Measurements from ENCODE around the gene MAGED2.
"Not testable (repeated sequence)": the region's sequence is repeated elsewhere in the genome, so short reads cannot be mapped to it uniquely, and the experiment has no call there.

MAGED2 gene

DNA sequence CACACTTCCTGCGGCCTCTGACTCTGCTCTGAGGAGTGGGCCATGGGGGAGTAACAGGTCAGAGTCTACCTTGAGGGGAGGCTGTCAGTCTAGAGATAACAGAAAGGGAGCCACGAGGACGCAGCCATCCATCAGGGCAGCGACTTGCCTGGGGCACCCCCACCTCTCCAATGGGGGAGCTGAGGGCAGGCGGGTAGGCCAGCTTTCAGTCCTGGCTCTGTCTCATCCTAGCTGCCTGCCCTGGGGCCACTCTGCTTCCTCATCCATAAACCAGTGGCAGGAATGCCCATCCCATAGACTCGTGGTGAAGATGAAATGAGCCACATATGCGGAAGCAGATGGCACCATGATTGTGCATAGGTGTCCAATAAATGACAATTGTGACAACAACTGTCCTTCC lies 13.2 kb downstream of the MAGED2 start:
- no peak overlapping the region for H3K4me3 ChIP-seq (ENCODE audit: low read length)
- H3K36me3 ChIP-seq (ENCODE audit: insufficient read depth, low read length): peaks cover 7% of the 10 kb centered on the region; the same call in 1 of the 2 replicates
- H3K27me3 ChIP-seq (ENCODE audit: insufficient read depth, low read length): no peaks in the 10 kb centered on the region
- H3K27ac ChIP-seq (ENCODE audit: low read depth, low read length): no peak overlapping the region
- H3K4me1 ChIP-seq (ENCODE audit: insufficient read depth, low read length): no peaks in the 10 kb centered on the region
- H3K9ac ChIP-seq (ENCODE audit: low read depth, low read length): no peak overlapping the region
- 76% methylated on average over 7 of the region's 7 CpGs for WGBS
- no peaks in the 10 kb centered on the region for H3K9me3 ChIP-seq (ENCODE audit: insufficient read depth, low read depth, low read length)

DNA sequence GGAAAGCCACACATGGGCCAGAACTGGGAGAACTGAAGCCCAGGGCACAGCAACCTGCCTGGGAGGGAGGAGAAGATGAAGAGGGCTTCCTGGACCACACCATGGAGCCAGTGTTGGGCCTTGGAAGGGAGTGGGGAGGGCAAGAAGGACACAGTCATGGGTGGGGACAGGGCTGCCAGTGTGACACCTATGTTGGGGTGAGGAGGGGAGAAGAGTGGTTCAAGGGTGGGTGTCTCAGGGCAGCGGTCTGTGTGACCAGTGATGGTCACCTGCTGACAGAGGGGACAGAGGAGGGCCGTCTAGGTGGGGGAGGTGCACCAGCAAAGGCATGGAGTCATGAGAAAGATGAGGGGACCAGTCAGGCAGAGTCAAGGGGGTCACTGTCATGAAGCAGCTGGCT lies 13.8 kb downstream of the MAGED2 start:
- H3K27ac ChIP-seq (ENCODE audit: low read depth, low read length): no peak overlapping the region
- H3K9me3 ChIP-seq (ENCODE audit: insufficient read depth, low read depth, low read length): no peaks in the 10 kb centered on the region
- H3K27me3 ChIP-seq (ENCODE audit: insufficient read depth, low read length): no peaks in the 10 kb centered on the region
- no peaks in the 10 kb centered on the region for H3K4me1 ChIP-seq (ENCODE audit: insufficient read depth, low read length)
- no peak overlapping the region for H3K9ac ChIP-seq (ENCODE audit: low read depth, low read length)
- 84% methylated on average over 2 of the region's 2 CpGs for WGBS
- peaks cover 2% of the 10 kb centered on the region; the same call in 1 of the 2 replicates for H3K36me3 ChIP-seq (ENCODE audit: insufficient read depth, low read length)
- H3K4me3 ChIP-seq (ENCODE audit: low read length): no peak overlapping the region

DNA sequence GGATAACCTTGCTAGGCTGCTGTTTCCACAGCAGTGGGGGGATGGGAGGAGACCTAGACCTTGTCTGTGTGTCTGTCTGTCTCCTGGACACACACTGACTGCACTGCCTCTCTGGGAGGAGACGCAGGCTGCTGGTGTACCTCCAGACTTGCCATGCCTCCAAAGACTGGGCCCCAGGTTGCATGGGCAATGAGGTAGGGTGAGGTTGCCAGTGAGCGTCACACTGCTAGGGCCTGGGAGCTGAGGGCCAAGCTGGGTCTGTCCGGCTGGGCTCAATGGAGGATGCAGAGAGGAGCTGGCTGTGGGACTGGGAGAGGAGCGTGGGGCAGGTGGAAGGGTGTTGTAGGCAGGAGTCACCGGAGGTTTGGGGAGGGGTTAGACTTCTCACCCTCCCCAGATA lies 16.6 kb downstream of the MAGED2 start:
- H3K4me1 ChIP-seq (ENCODE audit: insufficient read depth, low read length): no peaks in the 10 kb centered on the region
- H3K9ac ChIP-seq (ENCODE audit: low read depth, low read length): no peak overlapping the region
- no peak overlapping the region for H3K27ac ChIP-seq (ENCODE audit: low read depth, low read length)
- no peaks in the 10 kb centered on the region for H3K9me3 ChIP-seq (ENCODE audit: insufficient read depth, low read depth, low read length)
- no peak overlapping the region for H3K4me3 ChIP-seq (ENCODE audit: low read length)
- no peaks in the 10 kb centered on the region for H3K27me3 ChIP-seq (ENCODE audit: insufficient read depth, low read length)
- no peaks in the 10 kb centered on the region for H3K36me3 ChIP-seq (ENCODE audit: insufficient read depth, low read length)
- 82% methylated on average over 3 of the region's 5 CpGs for WGBS

DNA sequence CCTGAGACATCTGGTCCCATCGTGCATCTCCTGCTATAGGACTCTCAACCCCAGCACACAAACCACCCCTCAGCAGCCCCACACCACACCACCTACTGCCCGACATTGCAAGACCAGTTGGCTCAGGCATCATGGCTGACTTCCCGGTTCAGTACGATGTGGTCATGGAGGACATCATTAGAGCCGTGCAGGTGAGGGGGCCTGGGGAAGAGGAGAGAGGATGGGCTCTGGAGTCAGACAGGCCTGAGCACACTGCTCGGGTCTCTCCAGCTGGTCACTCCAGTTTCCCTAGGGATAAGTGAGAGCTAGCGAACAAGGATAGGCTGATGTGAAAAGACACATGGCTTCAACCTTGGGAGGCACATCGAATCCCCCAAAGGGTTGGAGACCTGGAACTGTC lies 17.2 kb downstream of the MAGED2 start:
- 97% methylated on average over 8 of the region's 8 CpGs for WGBS
- no peaks in the 10 kb centered on the region for H3K4me1 ChIP-seq (ENCODE audit: insufficient read depth, low read length)
- no peaks in the 10 kb centered on the region for H3K36me3 ChIP-seq (ENCODE audit: insufficient read depth, low read length)
- no peak overlapping the region for H3K27ac ChIP-seq (ENCODE audit: low read depth, low read length)
- H3K4me3 ChIP-seq (ENCODE audit: low read length): no peak overlapping the region
- H3K9ac ChIP-seq (ENCODE audit: low read depth, low read length): no peak overlapping the region
- H3K27me3 ChIP-seq (ENCODE audit: insufficient read depth, low read length): no peaks in the 10 kb centered on the region
- no peaks in the 10 kb centered on the region for H3K9me3 ChIP-seq (ENCODE audit: insufficient read depth, low read depth, low read length)

DNA sequence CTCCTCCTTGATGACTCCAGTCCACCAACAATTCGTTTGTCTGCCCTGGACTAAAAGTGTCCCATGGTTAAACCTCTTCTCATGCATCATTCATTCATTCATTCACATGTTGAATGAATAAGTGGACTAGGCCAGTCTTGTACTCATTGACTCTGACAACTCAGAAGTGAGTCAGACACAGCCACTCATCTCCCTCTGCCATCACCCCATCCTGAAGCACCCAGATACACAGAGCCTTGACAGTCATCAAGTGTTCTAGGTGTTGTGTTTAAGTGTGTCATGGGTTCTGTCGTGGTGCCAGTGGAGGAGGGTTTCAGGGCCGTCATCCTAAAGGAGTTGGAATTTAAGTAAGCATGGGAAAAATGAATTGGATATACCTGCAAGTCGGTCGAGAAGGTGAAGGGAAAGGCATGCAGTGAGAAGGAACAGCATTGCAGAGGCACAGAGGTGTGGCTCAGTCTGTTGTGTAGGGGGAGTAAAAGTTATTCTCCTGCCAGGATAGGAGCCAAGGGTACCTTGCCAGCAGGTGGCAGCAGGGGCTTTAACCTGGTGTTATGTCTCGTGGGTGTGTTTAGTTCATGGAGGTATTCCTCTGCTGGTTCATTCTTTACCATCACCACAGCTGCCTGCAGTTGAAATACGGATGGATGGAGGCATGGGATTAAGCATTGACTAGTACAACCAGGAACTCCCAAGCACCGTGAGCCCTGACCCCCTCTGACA lies 18.3 kb downstream of the MAGED2 start:
- no peak overlapping the region for H3K4me3 ChIP-seq (ENCODE audit: low read length)
- 71% methylated on average over 7 of the region's 8 CpGs for WGBS
- no peaks in the 10 kb centered on the region for H3K27me3 ChIP-seq (ENCODE audit: insufficient read depth, low read length)
- H3K9ac ChIP-seq (ENCODE audit: low read depth, low read length): no peak overlapping the region
- no peak overlapping the region for H3K27ac ChIP-seq (ENCODE audit: low read depth, low read length)
- H3K4me1 ChIP-seq (ENCODE audit: insufficient read depth, low read length): no peaks in the 10 kb centered on the region
- H3K9me3 ChIP-seq (ENCODE audit: insufficient read depth, low read depth, low read length): no peaks in the 10 kb centered on the region
- H3K36me3 ChIP-seq (ENCODE audit: insufficient read depth, low read length): no peaks in the 10 kb centered on the region

DNA sequence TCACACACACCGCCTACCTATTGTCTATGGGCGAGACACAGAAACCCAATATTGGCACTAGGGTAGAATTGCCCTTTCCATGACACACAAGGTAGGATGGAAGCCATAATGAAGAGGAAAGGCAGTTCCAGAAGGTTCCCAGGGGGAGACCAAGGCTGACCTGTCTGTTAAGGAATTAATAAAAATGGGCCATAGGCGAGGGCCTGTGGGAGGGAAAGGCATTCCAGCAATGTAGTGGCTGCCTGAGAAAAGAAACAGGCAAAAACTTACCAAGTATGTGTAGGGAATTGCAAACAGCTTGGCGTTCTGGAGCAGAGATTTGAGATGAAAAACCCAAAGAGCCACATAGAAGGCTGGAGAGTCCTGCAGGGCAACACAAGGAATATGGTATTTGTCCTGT lies 19.1 kb downstream of the MAGED2 start:
- Histone ChIP-seq H3K27me3 (ENCODE audit: insufficient read depth, low read length) (no peaks in the 10 kb centered on the region), H3K27ac (ENCODE audit: low read depth, low read length) (no peak overlapping the region), H3K4me3 (ENCODE audit: low read length) (no peak overlapping the region), H3K9me3 (ENCODE audit: insufficient read depth, low read depth, low read length) (no peaks in the 10 kb centered on the region), H3K9ac (ENCODE audit: low read depth, low read length) (no peak overlapping the region), H3K36me3 (ENCODE audit: insufficient read depth, low read length) (no peaks in the 10 kb centered on the region), H3K4me1 (ENCODE audit: insufficient read depth, low read length) (no peaks in the 10 kb centered on the region)
- 87% methylated on average over 4 of the region's 4 CpGs for WGBS

DNA sequence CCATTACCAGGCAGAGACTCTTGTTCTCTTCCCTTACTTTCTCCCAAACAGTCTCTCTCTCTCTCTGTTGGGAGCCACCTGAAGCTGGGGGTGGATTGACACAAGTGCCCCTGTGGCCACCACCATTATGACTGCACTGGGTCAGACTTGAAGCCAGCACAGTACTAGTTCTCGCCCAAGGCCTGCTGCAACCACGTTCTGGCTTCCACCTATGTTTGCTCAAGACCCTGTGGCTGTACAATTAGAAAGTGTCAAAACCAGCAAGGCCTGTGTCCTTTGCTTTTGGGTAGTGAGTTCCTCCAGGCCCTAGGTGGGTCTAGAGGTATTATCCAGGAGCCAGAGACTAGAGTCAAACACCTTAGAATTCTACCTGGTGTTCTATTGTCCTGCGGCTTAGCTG lies 31.0 kb downstream of the MAGED2 start:
- H3K27me3 ChIP-seq (ENCODE audit: insufficient read depth, low read length): no peaks in the 10 kb centered on the region
- H3K9ac ChIP-seq (ENCODE audit: low read depth, low read length): no peak overlapping the region
- no peak overlapping the region for H3K27ac ChIP-seq (ENCODE audit: low read depth, low read length)
- H3K9me3 ChIP-seq (ENCODE audit: insufficient read depth, low read depth, low read length): no peaks in the 10 kb centered on the region
- H3K4me3 ChIP-seq (ENCODE audit: low read length): no peak overlapping the region
- WGBS: 83% methylated on average over 3 of the region's 3 CpGs
- no peaks in the 10 kb centered on the region for H3K36me3 ChIP-seq (ENCODE audit: insufficient read depth, low read length)
- peaks cover 5% of the 10 kb centered on the region for H3K4me1 ChIP-seq (ENCODE audit: insufficient read depth, low read length)

DNA sequence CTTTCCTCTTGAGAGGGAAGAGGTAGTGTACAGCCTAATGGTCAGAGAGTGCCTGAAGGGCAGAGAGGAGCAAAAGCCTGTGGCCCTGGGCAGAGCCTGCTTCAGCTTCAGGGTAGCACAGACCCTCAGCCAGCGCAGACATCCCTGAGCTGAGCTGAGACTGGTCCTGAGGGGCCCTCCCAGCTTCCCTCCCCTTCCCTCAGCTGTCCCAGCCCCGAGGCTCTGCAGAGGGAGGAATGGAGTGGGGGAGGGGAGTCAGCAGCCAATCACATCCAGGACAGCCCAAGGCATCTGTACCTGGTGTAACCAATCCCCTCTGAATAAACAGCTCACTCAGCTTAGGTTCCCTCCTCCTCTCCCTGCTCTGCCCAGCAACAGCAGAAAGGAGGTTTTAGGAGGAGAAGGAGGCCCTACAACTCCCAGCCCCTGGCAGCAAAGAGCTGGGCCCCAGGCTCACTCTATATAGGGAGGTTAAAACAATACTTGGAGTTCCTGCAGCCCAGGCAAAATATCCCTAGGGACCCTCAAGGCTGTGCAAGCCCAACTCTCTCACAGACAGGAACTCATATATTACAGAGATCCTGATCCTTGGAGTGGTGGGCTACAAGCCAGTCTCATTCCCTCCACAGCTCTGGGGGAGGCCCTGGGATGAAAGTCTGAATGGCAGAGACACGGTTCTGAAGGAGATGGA lies 33.8 kb downstream of the MAGED2 start:
- not testable (repeated sequence) for H3K36me3 ChIP-seq (ENCODE audit: insufficient read depth, low read length); H3K4me1 ChIP-seq (ENCODE audit: insufficient read depth, low read length); H3K4me3 ChIP-seq (ENCODE audit: low read length); H3K27me3 ChIP-seq (ENCODE audit: insufficient read depth, low read length); H3K9me3 ChIP-seq (ENCODE audit: insufficient read depth, low read depth, low read length)
- H3K27ac ChIP-seq (ENCODE audit: low read depth, low read length): peak overlapping the region; percentile 60; the same call in 1 of the 2 replicates
- H3K9ac ChIP-seq (ENCODE audit: low read depth, low read length): peak overlapping the region; percentile 33; the same call in 1 of the 2 replicates
- WGBS: 71% methylated on average over 1 of the region's 3 CpGs

DNA sequence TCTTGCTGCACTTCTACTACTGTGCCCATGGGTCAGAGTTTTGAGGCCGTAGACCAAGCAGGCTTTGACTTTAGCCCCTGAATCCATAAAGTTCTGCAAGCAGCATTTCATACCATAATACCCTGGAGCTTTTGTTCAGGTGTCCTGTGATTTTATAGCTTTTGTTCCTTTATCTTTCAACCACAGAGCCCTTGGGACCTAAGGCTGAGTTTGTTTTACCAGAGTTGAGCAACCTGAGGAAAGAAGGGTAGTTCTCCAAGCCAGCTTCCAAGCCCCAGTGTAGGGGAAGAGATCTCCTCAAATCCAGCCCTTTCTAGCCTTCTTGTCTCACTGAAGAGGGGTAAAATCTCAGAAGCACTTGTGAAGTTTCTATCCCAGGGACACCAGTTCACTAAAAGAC lies 35.1 kb downstream of the MAGED2 start:
- no peaks in the 10 kb centered on the region for H3K36me3 ChIP-seq (ENCODE audit: insufficient read depth, low read length)
- no peak overlapping the region for H3K27ac ChIP-seq (ENCODE audit: low read depth, low read length)
- H3K27me3 ChIP-seq (ENCODE audit: insufficient read depth, low read length): no peaks in the 10 kb centered on the region
- H3K4me1 ChIP-seq (ENCODE audit: insufficient read depth, low read length): peaks cover 5% of the 10 kb centered on the region
- no peak overlapping the region for H3K9ac ChIP-seq (ENCODE audit: low read depth, low read length)
- no peak overlapping the region for H3K4me3 ChIP-seq (ENCODE audit: low read length)
- WGBS: 94% methylated on average over 1 of the region's 1 CpG
- no peaks in the 10 kb centered on the region for H3K9me3 ChIP-seq (ENCODE audit: insufficient read depth, low read depth, low read length)

DNA sequence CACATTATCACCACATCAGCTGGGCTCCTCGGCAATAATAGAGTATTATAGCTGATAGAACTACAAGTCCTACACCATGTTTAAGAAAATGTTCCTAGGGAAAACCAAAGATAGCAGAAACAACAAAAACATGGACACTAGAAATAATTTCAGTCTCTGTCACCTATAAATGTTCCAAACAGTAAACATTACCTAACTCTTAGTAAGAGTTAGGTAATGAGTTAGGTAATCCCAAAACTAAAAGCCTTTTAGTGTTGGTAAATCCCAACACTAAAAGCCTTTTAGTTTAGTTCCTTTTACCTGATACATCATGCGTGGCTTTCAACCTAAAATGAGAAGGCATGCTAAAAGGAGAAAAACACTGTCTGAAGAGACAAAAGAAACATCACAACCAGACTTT lies 35.5 kb downstream of the MAGED2 start:
- Histone ChIP-seq H3K9me3 (ENCODE audit: insufficient read depth, low read depth, low read length) (no peaks in the 10 kb centered on the region), H3K27me3 (ENCODE audit: insufficient read depth, low read length) (no peaks in the 10 kb centered on the region), H3K9ac (ENCODE audit: low read depth, low read length) (no peak overlapping the region), H3K4me1 (ENCODE audit: insufficient read depth, low read length) (peaks cover 5% of the 10 kb centered on the region), H3K4me3 (ENCODE audit: low read length) (no peak overlapping the region), H3K36me3 (ENCODE audit: insufficient read depth, low read length) (no peaks in the 10 kb centered on the region), H3K27ac (ENCODE audit: low read depth, low read length) (no peak overlapping the region)
- 100% methylated on average over 1 of the region's 2 CpGs for WGBS

DNA sequence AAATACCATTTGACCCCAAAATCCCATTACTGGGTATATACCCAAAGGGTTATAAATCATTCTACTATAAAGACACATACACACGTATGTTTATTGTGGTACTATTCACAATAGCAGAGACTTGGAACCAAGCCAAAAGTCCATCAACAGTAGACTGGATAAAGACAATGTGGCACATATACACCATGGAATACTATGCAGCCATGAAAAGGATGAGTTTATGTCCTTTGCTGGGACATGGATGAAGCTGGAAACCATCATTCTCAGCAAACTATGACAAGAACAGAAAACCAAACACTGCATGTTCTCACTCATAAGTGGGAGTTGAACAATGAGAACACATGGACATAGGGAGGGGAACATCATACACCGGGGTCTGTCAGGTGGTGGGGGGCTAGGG lies 40.2 kb downstream of the MAGED2 start:
- not testable (repeated sequence) for H3K27me3 ChIP-seq (ENCODE audit: insufficient read depth, low read length); H3K9ac ChIP-seq (ENCODE audit: low read depth, low read length); H3K36me3 ChIP-seq (ENCODE audit: insufficient read depth, low read length); H3K4me3 ChIP-seq (ENCODE audit: low read length); H3K27ac ChIP-seq (ENCODE audit: low read depth, low read length); H3K4me1 ChIP-seq (ENCODE audit: insufficient read depth, low read length); H3K9me3 ChIP-seq (ENCODE audit: insufficient read depth, low read depth, low read length)
- 92% methylated on average over 2 of the region's 2 CpGs for WGBS
